H9 (cell line): ENCODE measurements around the gene RAP1GDS1. TPM values are rescaled to one million over a fixed set of nuclear protein-coding genes. Genes with fewer than 3 reads are reported as not detected.

ENCODE experiments used
- DNase-seq: peaks from one replicate; pipeline ENCODE4 v3.0.0-alpha.2; 2017
- H2AFZ ChIP-seq: one replicate; pipeline ENCODE4 v1.6.1; 2013; ENCODE audit warnings: mild to moderate bottlenecking, low read length, control low read depth, moderate library complexity
- H2AK5ac ChIP-seq: 2 replicates; pipeline ENCODE4 v1.6.1; 2013; ENCODE audit warnings: low read length, control low read depth, mixed read lengths; ENCODE audit not compliant: insufficient read length
- H2BK120ac ChIP-seq: one replicate; pipeline ENCODE4 v1.6.1; 2013; ENCODE audit warnings: low read depth, mild to moderate bottlenecking, low read length, control low read depth, inconsistent platforms; ENCODE audit not compliant: poor library complexity, severe bottlenecking
- H2BK12ac ChIP-seq: 2 replicates; pipeline ENCODE4 v1.6.1; 2013; ENCODE audit warnings: low read length, control low read depth, mixed read lengths, low read depth; ENCODE audit not compliant: insufficient read length
- H2BK15ac ChIP-seq: 2 replicates; pipeline ENCODE4 v1.6.1; 2013; ENCODE audit warnings: low read depth, low read length, control low read depth
- H2BK20ac ChIP-seq: one replicate; pipeline ENCODE4 v1.6.1; 2013; ENCODE audit warnings: low read depth, mild to moderate bottlenecking, low read length, control low read depth, inconsistent platforms; ENCODE audit not compliant: poor library complexity, severe bottlenecking
- H2BK5ac ChIP-seq: 2 replicates; pipeline ENCODE4 v1.6.1; 2013; ENCODE audit warnings: low read length, control low read depth, mixed read lengths; ENCODE audit not compliant: insufficient read length
- H3K14ac ChIP-seq: 2 replicates; pipeline ENCODE4 v1.6.1; 2013; ENCODE audit warnings: low read length, control low read depth; ENCODE audit not compliant: insufficient read depth
- H3K18ac ChIP-seq: 2 replicates; pipeline ENCODE4 v1.6.1; 2013; ENCODE audit warnings: low read depth, mild to moderate bottlenecking, mixed read lengths, low read length, control low read depth; ENCODE audit not compliant: insufficient read length
- H3K23ac ChIP-seq: 2 replicates; pipeline ENCODE4 v1.6.1; 2013; ENCODE audit warnings: low read length, control low read depth, mixed read lengths, low read depth; ENCODE audit not compliant: insufficient read length
- H3K23me2 ChIP-seq: 2 replicates; pipeline ENCODE4 v1.6.1; 2013; ENCODE audit warnings: low read depth, mild to moderate bottlenecking, mixed read lengths, low read length, control low read depth; ENCODE audit not compliant: insufficient read length, poor library complexity, severe bottlenecking
- H3K27ac ChIP-seq: 2 replicates; pipeline ENCODE4 v1.5.1; 2013; ENCODE audit warnings: low read length, control low read depth, mixed read lengths, low read depth; ENCODE audit not compliant: insufficient read length
- H3K27me3 ChIP-seq: 2 replicates; pipeline ENCODE4 v1.6.1; 2013; ENCODE audit warnings: low read length, control low read depth, inconsistent platforms; ENCODE audit not compliant: insufficient read depth
- H3K4ac ChIP-seq: 2 replicates; pipeline ENCODE4 v1.6.1; 2013; ENCODE audit warnings: low read depth, mild to moderate bottlenecking, control low read depth, inconsistent platforms, low read length, moderate library complexity
- H3K4me1 ChIP-seq: 2 replicates; pipeline ENCODE4 v1.6.1; 2013; ENCODE audit warnings: low read length, control low read depth, inconsistent platforms; ENCODE audit not compliant: insufficient read depth
- H3K4me2 ChIP-seq: 2 replicates; pipeline ENCODE4 v1.6.1; 2013; ENCODE audit warnings: low read length, control low read depth, mixed read lengths; ENCODE audit not compliant: insufficient read length, insufficient read depth
- H3K56ac ChIP-seq: 2 replicates; pipeline ENCODE4 v1.6.1; 2013; ENCODE audit warnings: low read depth, mild to moderate bottlenecking, mixed read lengths, low read length, control low read depth; ENCODE audit not compliant: insufficient read length
- H3K79me1 ChIP-seq: 2 replicates; pipeline ENCODE4 v1.6.1; 2013; ENCODE audit warnings: low read depth, mild to moderate bottlenecking, moderate library complexity, low read length, control low read depth, inconsistent platforms; ENCODE audit not compliant: insufficient read depth, poor library complexity, severe bottlenecking
- H3K79me2 ChIP-seq: 2 replicates; pipeline ENCODE4 v1.6.1; 2013; ENCODE audit warnings: low read length, control low read depth, inconsistent platforms; ENCODE audit not compliant: insufficient read depth
- H3K9ac ChIP-seq: 2 replicates; pipeline ENCODE4 v1.6.1; 2013; ENCODE audit warnings: low read length, control low read depth, mixed read lengths; ENCODE audit not compliant: insufficient read length; ENCODE audit errors: extremely low read depth
- H3K9me3 ChIP-seq: one replicate; pipeline ENCODE4 v1.6.1; 2013; ENCODE audit warnings: low read depth, low read length, inconsistent platforms; ENCODE audit not compliant: control insufficient read depth
- H3T11ph ChIP-seq: one replicate; pipeline ENCODE4 v1.6.1; 2013; ENCODE audit warnings: mild to moderate bottlenecking, low read length, control low read depth, inconsistent platforms
- H4K20me1 ChIP-seq: one replicate; pipeline ENCODE4 v1.6.1; 2013; ENCODE audit not compliant: control insufficient read depth, insufficient read length, insufficient read depth
- H4K5ac ChIP-seq: 2 replicates; pipeline ENCODE4 v1.6.1; 2013; ENCODE audit warnings: low read depth, mild to moderate bottlenecking, mixed read lengths, low read length, control low read depth; ENCODE audit not compliant: insufficient read length
- H4K8ac ChIP-seq: replicated peaks from 2 replicates; pipeline ENCODE4 v1.6.1; 2013; ENCODE audit warnings: low read length, control low read depth, mixed read lengths, low read depth; ENCODE audit not compliant: insufficient read length
- H4K91ac ChIP-seq: 2 replicates; pipeline ENCODE4 v1.6.1; 2013; ENCODE audit warnings: low read depth, mild to moderate bottlenecking, moderate library complexity, mixed read lengths, low read length, control low read depth; ENCODE audit not compliant: insufficient read length
- H3K27ac Mint-ChIP-seq, 3 experiments: 2 replicates in 2 of 3; 3 replicates in 1 of 3; pipeline ENCODE4 v1.8.0; 2020 to 2021; ENCODE audit warnings: mixed read lengths in 3 of 3, mild to moderate bottlenecking in 1 of 3, moderate library complexity in 1 of 3
- H3K27me3 Mint-ChIP-seq: 2 replicates; pipeline ENCODE4 v1.8.0; 2021; ENCODE audit warnings: low read depth, mild to moderate bottlenecking, moderate library complexity, mixed read lengths
- H3K36me3 Mint-ChIP-seq, 3 experiments: 2 replicates in 2 of 3; 3 replicates in 1 of 3; pipeline ENCODE4 v1.8.0; 2020 to 2021; ENCODE audit warnings: low read depth in 3 of 3, mixed read lengths in 3 of 3; ENCODE audit not compliant: insufficient read depth in 1 of 3
- H3K4me1 Mint-ChIP-seq, 2 experiments: 2 replicates each; pipeline ENCODE4 v1.8.0; 2020; ENCODE audit warnings: mixed read lengths in 2 of 2
- H3K4me3 Mint-ChIP-seq, 2 experiments: 2 replicates in 1 of 2; 3 replicates in 1 of 2; pipeline ENCODE4 v1.8.0; 2020 to 2021; ENCODE audit warnings: mild to moderate bottlenecking in 2 of 2, mixed read lengths in 2 of 2, moderate library complexity in 1 of 2
- H3K9me3 Mint-ChIP-seq, 2 experiments: 2 replicates in 1 of 2; 3 replicates in 1 of 2; pipeline ENCODE4 v1.8.0; 2020; ENCODE audit warnings: mild to moderate bottlenecking in 2 of 2, mixed read lengths in 2 of 2, moderate library complexity in 1 of 2
- WGBS: extraction: QIAGEN DNeasy Blood & Tissue Kit; methylation state at CpG from one replicate; pipeline ENCODE4 v1.1.7; 2013; ENCODE audit warnings: missing lambda C conversion rate, low lambda C conversion rate, mixed read lengths; ENCODE audit not compliant: insufficient read length; ENCODE audit errors: extremely low coverage; 5-methylcytosine and 5-hydroxymethylcytosine counted together
- total RNA-seq: library from RNA; stranded (reverse); gene quantifications from 2 replicates; pipeline ENCODE4 v1.2.1, GENCODE V29; 2021
- TF ChIP-seq, protein P1 (sequence below): fragments of 200-600 bp; sonication (generic); conservative IDR thresholded peaks from 3 replicates; pipeline ENCODE4 v1.8.0; 2021; ENCODE audit warnings: antibody characterized with exemption, mild to moderate bottlenecking

RAP1GDS1 gene
- total RNA-seq, 1 experiment from 2014 or later, result 25.2 TPM

DNA sequence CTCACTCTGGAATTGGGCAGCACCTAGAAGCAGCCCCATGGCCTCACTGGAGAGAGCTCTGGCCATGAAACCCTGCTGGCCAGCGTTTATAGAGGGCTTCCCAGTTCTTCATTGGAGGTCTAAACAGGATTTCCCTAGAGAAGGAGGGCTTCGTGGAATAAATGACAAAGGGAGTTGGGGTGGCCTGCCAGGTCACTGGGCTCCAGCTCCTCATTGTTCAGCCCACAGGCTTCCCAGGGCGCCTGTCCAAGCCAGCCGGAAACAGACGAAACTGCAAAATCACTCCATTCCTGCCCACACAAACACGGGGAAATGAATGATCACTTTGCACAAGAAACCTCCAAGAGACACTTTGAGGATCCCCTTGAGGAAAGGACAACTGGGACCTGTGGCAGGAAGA is 207.5 kb downstream of the RAP1GDS1 start:
- no peak overlapping the region for H2AK5ac ChIP-seq
- no peaks in the 10 kb centered on the region; the same call in 1 of the 2 replicates for H3K4me1 ChIP-seq
- no peak overlapping the region for H4K5ac ChIP-seq
- H3K9ac ChIP-seq, result no peak overlapping the region
- Mint-ChIP-seq H3K36me3 (peaks cover 4 to 13% (median 6%) of the 10 kb centered on the region in 3 experiments; a peak in 5 of 7 replicates), H3K4me3 (no peak overlapping the region), H3K27me3 (no peaks in the 10 kb centered on the region; the same call in none of the 2 replicates), H3K9me3 (no peaks in the 10 kb centered on the region), H3K4me1 (peaks cover 4 to 9% of the 10 kb centered on the region in 2 experiments; a peak in 3 of 4 replicates), H3K27ac (no peak overlapping the region)
- no peak overlapping the region for H2BK5ac ChIP-seq
- H4K91ac ChIP-seq, result no peak overlapping the region
- no peak overlapping the region for H3K56ac ChIP-seq
- no peak overlapping the region for H3K18ac ChIP-seq
- no peak overlapping the region for H3K4ac ChIP-seq
- no peaks in the 10 kb centered on the region for H3K9me3 ChIP-seq
- H3K27ac ChIP-seq, result no peak overlapping the region
- WGBS, result no CpG with 5 or more reads among the region's 6 CpGs
- TF ChIP-seq, protein P1, sequence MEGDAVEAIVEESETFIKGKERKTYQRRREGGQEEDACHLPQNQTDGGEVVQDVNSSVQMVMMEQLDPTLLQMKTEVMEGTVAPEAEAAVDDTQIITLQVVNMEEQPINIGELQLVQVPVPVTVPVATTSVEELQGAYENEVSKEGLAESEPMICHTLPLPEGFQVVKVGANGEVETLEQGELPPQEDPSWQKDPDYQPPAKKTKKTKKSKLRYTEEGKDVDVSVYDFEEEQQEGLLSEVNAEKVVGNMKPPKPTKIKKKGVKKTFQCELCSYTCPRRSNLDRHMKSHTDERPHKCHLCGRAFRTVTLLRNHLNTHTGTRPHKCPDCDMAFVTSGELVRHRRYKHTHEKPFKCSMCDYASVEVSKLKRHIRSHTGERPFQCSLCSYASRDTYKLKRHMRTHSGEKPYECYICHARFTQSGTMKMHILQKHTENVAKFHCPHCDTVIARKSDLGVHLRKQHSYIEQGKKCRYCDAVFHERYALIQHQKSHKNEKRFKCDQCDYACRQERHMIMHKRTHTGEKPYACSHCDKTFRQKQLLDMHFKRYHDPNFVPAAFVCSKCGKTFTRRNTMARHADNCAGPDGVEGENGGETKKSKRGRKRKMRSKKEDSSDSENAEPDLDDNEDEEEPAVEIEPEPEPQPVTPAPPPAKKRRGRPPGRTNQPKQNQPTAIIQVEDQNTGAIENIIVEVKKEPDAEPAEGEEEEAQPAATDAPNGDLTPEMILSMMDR, result no peak
- no peak overlapping the region for H3K23ac ChIP-seq
- no peak overlapping the region for H4K8ac ChIP-seq
- H4K20me1 ChIP-seq, result no peaks in the 10 kb centered on the region
- H3K14ac ChIP-seq, result no peak overlapping the region
- H3T11ph ChIP-seq, result no peak overlapping the region
- no peaks in the 10 kb centered on the region for H3K23me2 ChIP-seq
- no peaks in the 10 kb centered on the region for H3K27me3 ChIP-seq
- H3K79me1 ChIP-seq, result no peaks in the 10 kb centered on the region
- no peak overlapping the region for H2BK12ac ChIP-seq
- H2BK120ac ChIP-seq, result no peak overlapping the region
- H3K79me2 ChIP-seq, result no peaks in the 10 kb centered on the region
- no peak overlapping the region for H2BK20ac ChIP-seq
- no peak overlapping the region for H2AFZ ChIP-seq
- no peak overlapping the region for H3K4me2 ChIP-seq
- no peak for DNase-seq
- H2BK15ac ChIP-seq, result no peak overlapping the region
